GM23338 (cell line): Measurements from ENCODE around the gene PDE6A. TPM values are rescaled to one million over a fixed set of nuclear protein-coding genes. Genes with fewer than 3 reads are reported as not detected.

ENCODE experiments used
- ATAC-seq: fragments of 200-7000 bp; cut with Tn5 transposase; 3 replicates; pipeline ENCODE4 v1.9.1; 2020
- DNase-seq: peaks from one replicate; pipeline ENCODE4 v3.0.0-alpha.2; 2015; ENCODE audit warnings: low spot score
- H2AFZ ChIP-seq: fragments of 200-600 bp; sonication (generic); 2 replicates; pipeline ENCODE4 v1.8.0; 2016; ENCODE audit warnings: antibody characterized with exemption, mild to moderate bottlenecking, moderate library complexity
- H3F3A ChIP-seq: fragments of 200-600 bp; sonication (generic); replicated peaks from 2 replicates; pipeline ENCODE4 v1.8.0; 2017; ENCODE audit warnings: antibody characterized with exemption, mixed run types, low read depth
- H3K27ac ChIP-seq: fragments of 200-600 bp; sonication (generic); 2 replicates; pipeline ENCODE4 v1.6.1; 2016; ENCODE audit warnings: low read depth
- H3K27me3 ChIP-seq: fragments of 200-600 bp; sonication (generic); 2 replicates; pipeline ENCODE4 v1.8.0; 2016; ENCODE audit warnings: mild to moderate bottlenecking, mixed run types, moderate library complexity; ENCODE audit not compliant: insufficient read depth
- H3K36me3 ChIP-seq: fragments of 200-600 bp; sonication (generic); 2 replicates; pipeline ENCODE4 v1.8.0; 2016; ENCODE audit warnings: mild to moderate bottlenecking; ENCODE audit not compliant: insufficient read depth
- H3K4me1 ChIP-seq: fragments of 200-600 bp; sonication (generic); 2 replicates; pipeline ENCODE4 v1.8.0; 2016; ENCODE audit warnings: mild to moderate bottlenecking, moderate library complexity; ENCODE audit not compliant: insufficient read depth
- H3K4me2 ChIP-seq: fragments of 200-600 bp; sonication (generic); 2 replicates; pipeline ENCODE4 v1.7.1; 2017; ENCODE audit warnings: mixed run types
- H3K4me3 ChIP-seq: fragments of 200-600 bp; sonication (generic); 2 replicates; pipeline ENCODE4 v1.6.1; 2016; ENCODE audit warnings: mixed run types
- H3K79me2 ChIP-seq: fragments of 200-600 bp; sonication (generic); replicated peaks from 2 replicates; pipeline ENCODE4 v1.8.0; 2017; ENCODE audit warnings: mild to moderate bottlenecking; ENCODE audit not compliant: insufficient read depth
- H3K9me2 ChIP-seq: fragments of 200-600 bp; sonication (generic); 2 replicates; pipeline ENCODE4 v1.8.0; 2017; ENCODE audit not compliant: insufficient read depth
- H4K20me1 ChIP-seq: fragments of 200-600 bp; sonication (generic); replicated peaks from 2 replicates; pipeline ENCODE4 v1.8.0; 2017; ENCODE audit warnings: mild to moderate bottlenecking; ENCODE audit not compliant: insufficient read depth
- H3K27ac Mint-ChIP-seq: 2 replicates; pipeline ENCODE4 v1.8.0; 2020; ENCODE audit warnings: inconsistent platforms, mild to moderate bottlenecking, moderate library complexity, mixed read lengths
- H3K27me3 Mint-ChIP-seq: 3 replicates; pipeline ENCODE4 v1.8.0; 2022; ENCODE audit warnings: low read depth, mild to moderate bottlenecking, moderate library complexity, mixed read lengths, inconsistent platforms; ENCODE audit not compliant: insufficient read depth, poor library complexity
- H3K36me3 Mint-ChIP-seq: 3 replicates; pipeline ENCODE4 v1.8.0; 2021; ENCODE audit warnings: low read depth, mild to moderate bottlenecking, inconsistent platforms, moderate library complexity, mixed read lengths
- H3K4me1 Mint-ChIP-seq: 3 replicates; pipeline ENCODE4 v1.8.0; 2020; ENCODE audit warnings: mild to moderate bottlenecking, inconsistent platforms, mixed read lengths
- H3K4me3 Mint-ChIP-seq: 3 replicates; pipeline ENCODE4 v1.8.0; 2021; ENCODE audit warnings: moderate library complexity, mild to moderate bottlenecking, inconsistent platforms, mixed read lengths
- H3K9me3 Mint-ChIP-seq: 3 replicates; pipeline ENCODE4 v1.8.0; 2020; ENCODE audit warnings: moderate library complexity, mild to moderate bottlenecking, inconsistent platforms, mixed read lengths
- CREB1 ChIP-seq: fragments of 250-450 bp; sonication (Bioruptor Pico); IDR thresholded peaks from 2 replicates; pipeline ENCODE4 v1.5.0; 2020; ENCODE audit warnings: low read depth, mild to moderate bottlenecking, moderate library complexity
- CTCF ChIP-seq, 2 experiments: fragments of 200-600 bp in 1 of 2; sonication (generic) in 1 of 2; conservative IDR thresholded peaks; 2 replicates each; pipeline versions ENCODE4 v1.5.1 to v1.6.1; 2016 to 2017; ENCODE audit warnings: antibody characterized with exemption in 2 of 2, low read depth in 2 of 2, mild to moderate bottlenecking in 2 of 2, moderate library complexity in 1 of 2
- EZH2 ChIP-seq: fragments of 200-600 bp; sonication (generic); IDR thresholded peaks from one replicate; pipeline ENCODE4 v1.8.0; 2017; ENCODE audit warnings: antibody characterized with exemption, mild to moderate bottlenecking, low read depth; ENCODE audit not compliant: unreplicated experiment
- EZH2phosphoT487 ChIP-seq: fragments of 200-600 bp; sonication (generic); IDR thresholded peaks from one replicate; pipeline ENCODE4 v1.8.1; 2018; ENCODE audit warnings: antibody characterized with exemption; ENCODE audit not compliant: unreplicated experiment
- JUNB ChIP-seq: IDR thresholded peaks from one replicate; pipeline ENCODE4 v1.6.1; 2016; ENCODE audit warnings: antibody characterized with exemption; ENCODE audit not compliant: unreplicated experiment
- NANOG ChIP-seq: IDR thresholded peaks from 2 replicates; pipeline ENCODE4 v1.6.1; 2016; ENCODE audit warnings: antibody characterized with exemption, borderline replicate concordance
- POLR2AphosphoS5 ChIP-seq: IDR thresholded peaks from 2 replicates; pipeline ENCODE4 v1.6.1; 2016; ENCODE audit warnings: antibody characterized with exemption, low read depth
- REST ChIP-seq: IDR thresholded peaks from one replicate; pipeline ENCODE4 v1.6.1; 2018; ENCODE audit warnings: antibody characterized with exemption; ENCODE audit not compliant: unreplicated experiment
- STAT1 ChIP-seq: IDR thresholded peaks from one replicate; pipeline ENCODE4 v1.6.1; 2016; ENCODE audit warnings: antibody characterized with exemption; ENCODE audit not compliant: unreplicated experiment
- ZNF114 ChIP-seq: fragments of 250-450 bp; sonication (Bioruptor Pico); IDR thresholded peaks from 2 replicates; pipeline ENCODE4 v1.5.0; 2020; ENCODE audit warnings: mild to moderate bottlenecking, moderate library complexity
- ZNF331 ChIP-seq: fragments of 250-450 bp; sonication (Bioruptor Pico); IDR thresholded peaks from 2 replicates; pipeline ENCODE4 v1.5.0; 2020; ENCODE audit warnings: low read depth, mild to moderate bottlenecking, moderate library complexity
- ZNF462 ChIP-seq: fragments of 250-450 bp; sonication (Bioruptor Pico); IDR thresholded peaks from 2 replicates; pipeline ENCODE4 v1.5.0; 2020; ENCODE audit warnings: mild to moderate bottlenecking, moderate library complexity
- polyA plus RNA-seq: library from polyadenylated mRNA; unstranded; fragments of >200 nt; fragmentation: Nextera tagmentation; extraction: Ambion mirVana; gene quantifications from 2 replicates; pipeline ENCODE4 v1.2.1, GENCODE V29; 2016
- total RNA-seq: library from RNA; depleted of rRNA; stranded (reverse); fragments of >200 nt; shearing (Covaris generic); gene quantifications from 2 replicates; pipeline ENCODE4 v1.2.3, GENCODE V29; 2014
- TF ChIP-seq, protein P1 (sequence below): IDR thresholded peaks from 2 replicates; pipeline ENCODE4 v1.6.1; 2016; ENCODE audit warnings: antibody characterized with exemption

The PDE6A gene
- total and polyA plus RNA-seq, 2 experiments from 2014 or later = 0.08 TPM; not detected in 1

DNA sequence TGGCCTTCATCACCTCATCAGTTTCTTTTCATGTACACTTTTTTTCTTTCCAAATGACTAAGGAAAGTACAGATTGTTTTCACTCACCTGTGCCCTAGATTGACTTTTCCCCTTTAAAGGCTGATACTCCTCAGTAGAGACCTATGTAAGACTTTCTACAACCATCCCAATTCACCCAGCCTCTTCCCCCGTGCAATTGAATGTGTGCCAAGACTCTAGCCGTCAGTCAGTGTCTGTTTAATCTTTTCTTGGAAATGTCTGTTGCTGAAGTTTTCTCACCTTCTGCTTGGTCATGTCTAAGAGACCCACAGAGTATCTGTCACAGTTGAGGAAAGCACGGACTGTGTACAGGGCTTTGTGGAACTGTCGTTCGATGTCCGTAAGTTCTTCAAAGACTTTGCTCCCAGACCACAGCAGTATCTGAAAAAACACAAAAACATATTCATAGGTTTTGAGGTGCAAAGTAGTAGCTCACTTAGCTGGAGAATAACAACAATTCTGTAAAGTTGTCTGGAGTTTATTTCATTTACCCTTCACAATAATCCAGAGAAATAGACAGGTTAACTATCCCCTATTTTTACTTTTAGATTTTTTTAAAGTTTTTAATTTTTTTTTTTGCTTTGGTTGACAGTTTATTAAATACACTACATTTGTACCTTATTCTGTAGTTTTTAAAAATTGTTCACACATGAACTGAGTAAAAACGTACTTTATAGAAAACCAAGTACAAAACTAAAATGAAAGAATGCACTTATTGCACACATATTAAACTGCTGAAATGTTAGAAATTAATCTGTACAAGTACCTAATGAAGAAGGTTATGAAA is 13.6 kb downstream of the PDE6A start:
- H3K4me2 ChIP-seq = no peak overlapping the region
- H4K20me1 ChIP-seq = no peaks in the 10 kb centered on the region
- H3K79me2 ChIP-seq = no peaks in the 10 kb centered on the region
- Mint-ChIP-seq H3K4me3 (no peak overlapping the region), H3K9me3 (no peaks in the 10 kb centered on the region), H3K27ac (no peak overlapping the region), H3K36me3 (no peaks in the 10 kb centered on the region), H3K4me1 (no peaks in the 10 kb centered on the region), H3K27me3 (peaks cover 2% of the 10 kb centered on the region)
- no peaks in the 10 kb centered on the region for H3K4me1 ChIP-seq
- TF ChIP-seq ZNF114 (CRISPR knock-in tag) (no peak), EZH2phosphoT487 (no peak), ZNF462 (CRISPR knock-in tag) (no peak), CREB1 (CRISPR knock-in tag) (no peak), POLR2AphosphoS5 (no peak), REST (no peak), NANOG (no peak), CTCF (conservative IDR thresholded peaks at IDR 0.05; ENCODE audit: low read depth in 2 of 2) (no peak), ZNF331 (no peak), EZH2 (no peak), JUNB (no peak), STAT1 (no peak)
- TF ChIP-seq, protein P1, sequence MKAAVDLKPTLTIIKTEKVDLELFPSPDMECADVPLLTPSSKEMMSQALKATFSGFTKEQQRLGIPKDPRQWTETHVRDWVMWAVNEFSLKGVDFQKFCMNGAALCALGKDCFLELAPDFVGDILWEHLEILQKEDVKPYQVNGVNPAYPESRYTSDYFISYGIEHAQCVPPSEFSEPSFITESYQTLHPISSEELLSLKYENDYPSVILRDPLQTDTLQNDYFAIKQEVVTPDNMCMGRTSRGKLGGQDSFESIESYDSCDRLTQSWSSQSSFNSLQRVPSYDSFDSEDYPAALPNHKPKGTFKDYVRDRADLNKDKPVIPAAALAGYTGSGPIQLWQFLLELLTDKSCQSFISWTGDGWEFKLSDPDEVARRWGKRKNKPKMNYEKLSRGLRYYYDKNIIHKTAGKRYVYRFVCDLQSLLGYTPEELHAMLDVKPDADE = no peak
- DNase-seq (no peak), ATAC-seq (no peak)
- H3K27ac ChIP-seq = no peak overlapping the region
- no peak overlapping the region for H3K4me3 ChIP-seq
- H3F3A ChIP-seq = no peaks in the 10 kb centered on the region
- H3K9me2 ChIP-seq = no peaks in the 10 kb centered on the region
- H3K27me3 ChIP-seq = no peaks in the 10 kb centered on the region
- no peaks in the 10 kb centered on the region for H3K36me3 ChIP-seq
- H2AFZ ChIP-seq = no peak overlapping the region
